ENCODE measurements around the gene IGF2BP1. TPM values are rescaled to one million over a fixed set of nuclear protein-coding genes. Genes with fewer than 3 reads are reported as not detected.
A peak's percentile ranks its signal among the peaks of the same experiment; 100 is the strongest.

The IGF2BP1 gene
- polyA plus RNA-seq, 1 of the 3 experiments (the other 2 are of a cell fraction), result 0.05 TPM

- no peaks in the 10 kb centered on the region for H3K9me3 ChIP-seq
- no peaks in the 10 kb centered on the region for H3K79me2 ChIP-seq (ENCODE audit: insufficient read depth)
- no peaks in the 10 kb centered on the region for H3K9me2 ChIP-seq
- POLR2A ChIA-PET, result no interaction called here
- H3K27ac ChIP-seq (ENCODE audit: low read depth in 2 of 2, low read length in 1 of 2), result no peak overlapping the region
- peaks cover 0 to 6% of the 10 kb centered on the region in 2 experiments; a peak in 1 of 4 replicates for H3K4me1 ChIP-seq (ENCODE audit: control insufficient read depth in 1 of 2, insufficient read depth in 2 of 2, low read depth in 1 of 2, low read length in 1 of 2)
- H4K20me1 ChIP-seq (ENCODE audit: insufficient read depth), result no peaks in the 10 kb centered on the region
- peaks cover 53% of the 10 kb centered on the region for H3K27me3 ChIP-seq (ENCODE audit: insufficient read depth)
- peak; percentile 84 for DNase-seq
- no peaks in the 10 kb centered on the region for H3K36me3 ChIP-seq (replicated peaks in 1 of 2; ENCODE audit: control insufficient read depth in 1 of 2, insufficient read depth in 2 of 2, low read length in 1 of 2)
- 46% methylated on average over 40 of the region's 42 CpGs for WGBS (ENCODE audit: low lambda C conversion rate)
- peaks cover 3% of the 10 kb centered on the region for H3F3A ChIP-seq (replicated peaks; ENCODE audit: insufficient read depth)
- peak overlapping the region; percentile 94 for H2AFZ ChIP-seq (ENCODE audit: low read depth)
- peak overlapping the region; percentile 34 to 49 for H3K4me3 ChIP-seq (ENCODE audit: low read depth in 2 of 2, low read length in 1 of 2)
- TF ChIP-seq CTCF (IDR thresholded peaks at IDR 0.05), result peak; percentile 98
- no peak for TF ChIP-seq EP300 (IDR thresholded peaks at IDR 0.05; ENCODE audit: borderline replicate concordance in 1 of 2, low read depth in 1 of 2, low read length in 1 of 2)
- TF ChIP-seq SMC3 (IDR thresholded peaks at IDR 0.05; ENCODE audit: low read depth, low read length), result peak; percentile 69
- TF ChIP-seq ELF1 (IDR thresholded peaks at IDR 0.05), result no peak
- TF ChIP-seq RAD21 (IDR thresholded peaks at IDR 0.05; ENCODE audit: low read length), result peak; percentile 60
- TF ChIP-seq YY1 (IDR thresholded peaks at IDR 0.05; ENCODE audit: low read depth), result peak; percentile 83
- CTCF ChIA-PET, result interaction anchor here (0.5 to 3.8 kb wide), 52 partner anchors 8 to 440 kb away, joined by 3 to 37 read pairs (median 6); partner anchors contain the start of genes HOXB13, IGF2BP1, PRAC1 and PRAC2
- H3K9ac ChIP-seq, result peak overlapping the region; percentile 42; the same call in 1 of the 2 replicates
- H3K4me2 ChIP-seq, result peak overlapping the region; percentile 75
These were observed 38.5 kb downstream of the IGF2BP1 start for GRCh38 chr17:49035470-49036269.

GRCh38 chr17:49036270-49036626 lies 39.1 kb downstream of the IGF2BP1 start:
- no peak overlapping the region for H3K9ac ChIP-seq
- no peaks in the 10 kb centered on the region for H4K20me1 ChIP-seq (ENCODE audit: insufficient read depth)
- peaks cover 53% of the 10 kb centered on the region for H3K27me3 ChIP-seq (ENCODE audit: insufficient read depth)
- no peaks in the 10 kb centered on the region for H3K9me2 ChIP-seq
- no peaks in the 10 kb centered on the region for H3K36me3 ChIP-seq (replicated peaks in 1 of 2; ENCODE audit: control insufficient read depth in 1 of 2, insufficient read depth in 2 of 2, low read length in 1 of 2)
- peaks cover 3% of the 10 kb centered on the region for H3F3A ChIP-seq (replicated peaks; ENCODE audit: insufficient read depth)
- no peaks in the 10 kb centered on the region for H3K9me3 ChIP-seq
- peak overlapping the region; percentile 75; the same call in 1 of the 2 replicates for H3K4me2 ChIP-seq
- no peak overlapping the region for H3K27ac ChIP-seq (ENCODE audit: low read depth in 2 of 2, low read length in 1 of 2)
- ChIA-PET CTCF (interaction anchor here (0.6 to 3.3 kb wide), 45 partner anchors 9 to 441 kb away, joined by 3 to 32 read pairs (median 6); partner anchors contain the start of genes HOXB13, IGF2BP1, PRAC1 and PRAC2), POLR2A (no interaction called here)
- no peaks in the 10 kb centered on the region for H3K79me2 ChIP-seq (ENCODE audit: insufficient read depth)
- peaks cover 0 to 6% of the 10 kb centered on the region in 2 experiments; a peak in 1 of 4 replicates for H3K4me1 ChIP-seq (ENCODE audit: control insufficient read depth in 1 of 2, insufficient read depth in 2 of 2, low read depth in 1 of 2, low read length in 1 of 2)
- H3K4me3 ChIP-seq (ENCODE audit: low read depth in 2 of 2, low read length in 1 of 2), result no peak overlapping the region
- 66% methylated on average over 13 of the region's 13 CpGs for WGBS (ENCODE audit: low lambda C conversion rate)
- no peak overlapping the region for H2AFZ ChIP-seq (ENCODE audit: low read depth)
- DNase-seq, result no peak
- TF ChIP-seq FOXM1 (IDR thresholded peaks at IDR 0.05; ENCODE audit: low read depth) (no peak), MXI1 (IDR thresholded peaks at IDR 0.05; ENCODE audit: low read depth, low read length) (no peak), MAX (IDR thresholded peaks at IDR 0.05; ENCODE audit: low read depth) (no peak), RCOR1 (IDR thresholded peaks at IDR 0.05; ENCODE audit: low read length) (no peak), PBX3 (IDR thresholded peaks at IDR 0.05) (no peak), GATA2 (CRISPR knock-in tag; IDR thresholded peaks at IDR 0.05) (no peak), FOXJ3 (CRISPR knock-in tag; IDR thresholded peaks at IDR 0.05) (no peak), ZBTB33 (IDR thresholded peaks at IDR 0.05; ENCODE audit: borderline replicate concordance, low read depth) (no peak), USF1 (IDR thresholded peaks at IDR 0.05; ENCODE audit: borderline replicate concordance, low read depth) (no peak), CHD2 (IDR thresholded peaks at IDR 0.05; ENCODE audit: low read length, partially characterized antibody) (no peak), POLR2AphosphoS5 (IDR thresholded peaks at IDR 0.05; ENCODE audit: low read depth, low read length) (no peak), YY1 (IDR thresholded peaks at IDR 0.05; ENCODE audit: low read depth) (no peak), NFIC (IDR thresholded peaks at IDR 0.05; ENCODE audit: borderline replicate concordance) (no peak), EP300 (IDR thresholded peaks at IDR 0.05; ENCODE audit: borderline replicate concordance in 1 of 2, low read depth in 1 of 2, low read length in 1 of 2) (no peak), NRF1 (IDR thresholded peaks at IDR 0.05; ENCODE audit: low read depth, low read length) (no peak), EZH2phosphoT487 (IDR thresholded peaks at IDR 0.05; ENCODE audit: borderline replicate concordance, low read depth) (no peak), MEF2A (IDR thresholded peaks at IDR 0.05; ENCODE audit: borderline replicate concordance, low read depth) (no peak)

All from SK-N-SH (cell line).